CD14-positive monocyte (primary cell): ENCODE measurements around the gene FAM219B. TPM values are rescaled to one million over a fixed set of nuclear protein-coding genes. Genes with fewer than 3 reads are reported as not detected.

Experiments
- DNase-seq, 3 donors: peaks; one replicate each; pipeline ENCODE4 v3.0.0-alpha.2; 2011 to 2022
- H2AFZ ChIP-seq: 2 replicates; pipeline ENCODE4 v1.6.0; 2012; ENCODE audit warnings: mild to moderate bottlenecking, low read depth, low read length, inconsistent platforms; ENCODE audit not compliant: insufficient read depth, poor library complexity, severe bottlenecking
- H3K27ac ChIP-seq, 2 donors: 1 replicate in 1 of 2; 2 replicates in 1 of 2; pipeline ENCODE4 v1.5.1; 2012 to 2013; ENCODE audit warnings: low read length in 2 of 2, control low read depth in 1 of 2, inconsistent platforms in 1 of 2, low read depth in 1 of 2, mild to moderate bottlenecking in 1 of 2
- H3K27me3 ChIP-seq, 2 donors: one replicate each; pipeline versions ENCODE4 v1.6.0 to v1.6.1; 2011 to 2013; ENCODE audit warnings: low read length in 2 of 2; ENCODE audit not compliant: control insufficient read depth in 2 of 2, insufficient read depth in 2 of 2
- H3K36me3 ChIP-seq, 2 donors: replicated peaks in 1 of 2; 1 replicate in 1 of 2; 2 replicates in 1 of 2; pipeline versions ENCODE4 v1.5.1 to v1.6.1; 2012 to 2013; ENCODE audit warnings: low read length in 2 of 2, control low read depth in 1 of 2, inconsistent platforms in 1 of 2, mild to moderate bottlenecking in 1 of 2; ENCODE audit not compliant: insufficient read depth in 2 of 2, control insufficient read depth in 1 of 2
- H3K4me1 ChIP-seq, 2 donors: 1 replicate in 1 of 2; 2 replicates in 1 of 2; pipeline versions ENCODE4 v1.5.1 to v1.6.1; 2012 to 2013; ENCODE audit warnings: low read length in 2 of 2, control low read depth in 1 of 2, inconsistent platforms in 1 of 2, mild to moderate bottlenecking in 1 of 2, moderate library complexity in 1 of 2; ENCODE audit not compliant: insufficient read depth in 2 of 2, control insufficient read depth in 1 of 2
- H3K4me2 ChIP-seq: replicated peaks from 2 replicates; pipeline ENCODE3; 2012; ENCODE audit warnings: low read length, moderate library complexity, mild to moderate bottlenecking; ENCODE audit not compliant: poor library complexity, severe bottlenecking; ENCODE audit errors: extremely low read depth
- H3K4me3 ChIP-seq, 3 experiments: fragments of 200-600 bp in 1 of 3; sonication (generic) in 1 of 3; replicated peaks in 1 of 3; 1 replicate in 2 of 3; 2 replicates in 1 of 3; pipeline ENCODE4 v1.5.1; 2011 to 2013; ENCODE audit warnings: low read length in 3 of 3, mild to moderate bottlenecking in 3 of 3, control low read depth in 2 of 3, low read depth in 2 of 3, inconsistent platforms in 1 of 3, moderate library complexity in 1 of 3
- H3K79me2 ChIP-seq: 2 replicates; pipeline ENCODE4 v1.6.0; 2012; ENCODE audit warnings: mild to moderate bottlenecking, control low read depth, inconsistent platforms, low read length, moderate library complexity; ENCODE audit not compliant: insufficient read depth
- H3K9ac ChIP-seq: 2 replicates; pipeline ENCODE4 v1.6.0; 2017; ENCODE audit warnings: low read length, mild to moderate bottlenecking; ENCODE audit not compliant: insufficient read depth, poor library complexity, severe bottlenecking
- H3K9me3 ChIP-seq, 2 donors: replicated peaks in 1 of 2; 1 replicate in 1 of 2; 2 replicates in 1 of 2; pipeline versions ENCODE4 v1.5.1 to v1.6.1; 2012 to 2013; ENCODE audit warnings: low read length in 2 of 2, control low read depth in 1 of 2; ENCODE audit not compliant: control insufficient read depth in 1 of 2, insufficient read depth in 1 of 2
- H4K20me1 ChIP-seq: 2 replicates; pipeline ENCODE4 v1.6.0; 2012; ENCODE audit warnings: mild to moderate bottlenecking, low read length, control low read depth, moderate library complexity; ENCODE audit not compliant: insufficient read depth
- H3K27ac Mint-ChIP-seq, 7 donors: one replicate each; pipeline ENCODE4 v1.8.0; 2020; ENCODE audit warnings: mild to moderate bottlenecking in 7 of 7, mixed read lengths in 7 of 7, moderate library complexity in 6 of 7, inconsistent platforms in 2 of 7
- H3K27me3 Mint-ChIP-seq, 3 donors: one replicate each; pipeline ENCODE4 v1.8.0; 2021 to 2022; ENCODE audit warnings: low read depth in 3 of 3, mild to moderate bottlenecking in 3 of 3, mixed read lengths in 3 of 3, moderate library complexity in 3 of 3, inconsistent platforms in 1 of 3
- H3K36me3 Mint-ChIP-seq, 2 donors: one replicate each; pipeline ENCODE4 v1.8.0; 2020; ENCODE audit warnings: mixed read lengths in 2 of 2, inconsistent platforms in 1 of 2, mild to moderate bottlenecking in 1 of 2
- H3K4me1 Mint-ChIP-seq: one replicate; pipeline ENCODE4 v1.8.0; 2020; ENCODE audit warnings: mild to moderate bottlenecking, mixed read lengths
- H3K4me3 Mint-ChIP-seq, 2 donors: one replicate each; pipeline ENCODE4 v1.8.0; 2020; ENCODE audit warnings: mild to moderate bottlenecking in 2 of 2, mixed read lengths in 2 of 2, moderate library complexity in 1 of 2
- H3K9me3 Mint-ChIP-seq, 7 donors: one replicate each; pipeline ENCODE4 v1.8.0; 2020 to 2022; ENCODE audit warnings: mixed read lengths in 7 of 7, mild to moderate bottlenecking in 6 of 7, moderate library complexity in 6 of 7, inconsistent platforms in 2 of 7
- CTCF ChIP-seq: fragments of 200-600 bp; IDR thresholded peaks from one replicate; pipeline ENCODE4 v1.8.0; 2022; ENCODE audit warnings: antibody characterized with exemption, mild to moderate bottlenecking
- WGBS: methylation state at CpG from one replicate; pipeline ENCODE4 v1.1.5; 2013; ENCODE audit warnings: missing lambda C conversion rate; ENCODE audit not compliant: insufficient coverage; 5-methylcytosine and 5-hydroxymethylcytosine counted together
- intact Hi-C, 2 donors: fragments of 100-400 bp; cut with micrococcal nuclease; formaldehyde crosslinking; loops; one replicate each; pipeline versions ENCODE4 v1.15.0 to v1.15.1; 2023
- polyA plus RNA-seq, 3 donors: library from polyadenylated mRNA; depleted of rRNA in 1 of 3; unstranded in 2 of 3; stranded (reverse) in 1 of 3; fragments of 300-500 nt in 2 of 3; fragments of >200 nt in 1 of 3; fragmentation: Illumina TruSeq in 2 of 3; gene quantifications; 1 replicate in 2 of 3; 2 replicates in 1 of 3; pipeline ENCODE4 v1.2.3, GENCODE V29; 2012 to 2021

FAM219B gene
- polyA plus RNA-seq, 3 donors: 11.7 to 53.9 (median 17.1) TPM

DNA sequence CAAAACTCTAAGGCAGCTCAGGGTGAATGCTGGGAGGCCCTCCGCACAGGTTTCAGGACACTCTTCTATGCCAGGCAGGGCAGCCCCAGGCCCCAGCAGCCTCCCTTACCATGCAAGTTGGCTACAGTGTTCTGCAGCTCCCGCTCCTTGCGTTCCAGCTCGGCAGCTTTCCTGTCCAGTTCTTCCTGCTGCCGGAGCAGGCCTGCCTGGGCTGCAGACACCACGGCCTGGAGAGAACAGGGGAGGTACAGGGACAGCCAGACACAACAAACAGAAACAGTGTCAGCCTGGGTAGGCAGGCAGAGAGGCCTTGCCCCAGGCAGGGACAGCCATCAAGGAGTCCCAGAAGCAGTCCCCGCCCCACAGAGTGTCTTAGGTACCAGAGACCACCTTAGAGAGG is 54.7 kb downstream of the FAM219B start:
- Mint-ChIP-seq H3K9me3 (no peaks in the 10 kb centered on the region), H3K4me3 (no peak overlapping the region), H3K27me3 (peaks cover 0 to 1% (median 0%) of the 10 kb centered on the region in 3 donors), H3K27ac (peak overlapping the region in 1 of 7 donors; percentile 25), H3K36me3 (peaks cover 72 to 88% of the 10 kb centered on the region in 2 donors), H3K4me1 (peaks cover 7% of the 10 kb centered on the region)
- Histone ChIP-seq H3K4me1 (no peaks in the 10 kb centered on the region), H3K27me3 (no peaks in the 10 kb centered on the region), H3K4me2 (no peak overlapping the region), H2AFZ (no peak overlapping the region), H3K36me3 (peaks cover 77 to 84% of the 10 kb centered on the region in 2 donors), H3K79me2 (peaks cover 32% of the 10 kb centered on the region), H3K9me3 (no peaks in the 10 kb centered on the region), H3K27ac (no peak overlapping the region), H3K9ac (no peak overlapping the region), H4K20me1 (peaks cover 89% of the 10 kb centered on the region), H3K4me3 (no peak overlapping the region)
- TF ChIP-seq CTCF: no peak
- 96% methylated on average over 7 of the region's 7 CpGs for whole genome bisulfite sequencing
- intact Hi-C loops: no loop called here
- no peak for DNase-seq

- Mint-ChIP-seq H3K4me3 (no peak overlapping the region), H3K27ac (no peak overlapping the region), H3K9me3 (no peaks in the 10 kb centered on the region), H3K4me1 (peaks cover 2% of the 10 kb centered on the region), H3K36me3 (peaks cover 74 to 90% of the 10 kb centered on the region in 2 donors), H3K27me3 (peaks cover 0 to 1% (median 0%) of the 10 kb centered on the region in 3 donors)
- Histone ChIP-seq H3K4me2 (no peak overlapping the region), H4K20me1 (peaks cover 74% of the 10 kb centered on the region), H3K9me3 (no peaks in the 10 kb centered on the region), H3K36me3 (peaks cover 91 to 94% of the 10 kb centered on the region in 2 donors), H3K4me3 (no peak overlapping the region), H3K9ac (no peak overlapping the region), H3K79me2 (peaks cover 16% of the 10 kb centered on the region), H3K4me1 (no peaks in the 10 kb centered on the region), H3K27ac (no peak overlapping the region), H2AFZ (no peak overlapping the region), H3K27me3 (no peaks in the 10 kb centered on the region)
- WGBS: 100% methylated on average over 3 of the region's 4 CpGs
- intact Hi-C loops: no loop called here
- TF ChIP-seq CTCF: no peak
- no peak for DNase-seq
These were observed 56.3 kb downstream of the FAM219B start for GRCh38 chr15:74850393-74850792.

Other genes starting within 250 kb of the FAM219B start
- 10 to 100 TPM; 10.0 to 14.9 (median 10.5) TPM for gene EDC3, start 210.8 kb downstream of the FAM219B start, polyA plus RNA-seq
- under 1 TPM in 1 of 3 donors, not detected in 2; 0.16 TPM for gene CYP1A1, start 181.3 kb downstream of the FAM219B start, polyA plus RNA-seq
- gene CYP1A2, start 158.0 kb downstream of the FAM219B start, polyA plus RNA-seq: not detected
- gene CSK, start 124.8 kb downstream of the FAM219B start, polyA plus RNA-seq: 100 to 1,000 TPM in 2 of 3 donors, 10 to 100 TPM in 1; 79.0 to 426 (median 106) TPM
- gene LMAN1L, start 94.0 kb downstream of the FAM219B start, polyA plus RNA-seq: under 1 TPM in 1 of 3 donors, not detected in 2; 0.08 TPM
- gene CPLX3, start 80.2 kb downstream of the FAM219B start, polyA plus RNA-seq: under 1 TPM in 1 of 3 donors, not detected in 2; 0.12 TPM
- gene ULK3, start 63.7 kb downstream of the FAM219B start, polyA plus RNA-seq: 10 to 100 TPM in 2 of 3 donors, 1 to 10 TPM in 1; 9.4 to 58.7 (median 16.0) TPM
- 100 to 1,000 TPM; 124 to 158 (median 124) TPM for gene SCAMP2, start 33.5 kb downstream of the FAM219B start, polyA plus RNA-seq
- 10 to 100 TPM; 19.2 to 19.9 (median 19.7) TPM for gene MPI, start 16.8 kb downstream of the FAM219B start, polyA plus RNA-seq
- gene COX5A, start 31.2 kb upstream of the FAM219B start, polyA plus RNA-seq: 100 to 1,000 TPM; 127 to 498 (median 434) TPM
- gene RPP25, start 49.9 kb upstream of the FAM219B start, polyA plus RNA-seq: 1 to 10 TPM; 1.7 to 6.7 (median 6.5) TPM
- under 1 TPM in 2 of 3 donors, not detected in 1; 0.08 to 0.32 TPM for gene SCAMP5, start 88.7 kb upstream of the FAM219B start, polyA plus RNA-seq
- 10 to 100 TPM; 14.2 to 33.7 (median 18.7) TPM for gene PPCDC, start 116.7 kb upstream of the FAM219B start, polyA plus RNA-seq